ENCODE data around the gene PBX2. TPM values are rescaled to one million over a fixed set of nuclear protein-coding genes. Genes with fewer than 3 reads are reported as not detected.
A peak's percentile ranks its signal among the peaks of the same experiment; 100 is the strongest.
"Not testable (repeated sequence)": the region's sequence is repeated elsewhere in the genome, so short reads cannot be mapped to it uniquely, and the experiment has no call there.

Gene PBX2, protein sequence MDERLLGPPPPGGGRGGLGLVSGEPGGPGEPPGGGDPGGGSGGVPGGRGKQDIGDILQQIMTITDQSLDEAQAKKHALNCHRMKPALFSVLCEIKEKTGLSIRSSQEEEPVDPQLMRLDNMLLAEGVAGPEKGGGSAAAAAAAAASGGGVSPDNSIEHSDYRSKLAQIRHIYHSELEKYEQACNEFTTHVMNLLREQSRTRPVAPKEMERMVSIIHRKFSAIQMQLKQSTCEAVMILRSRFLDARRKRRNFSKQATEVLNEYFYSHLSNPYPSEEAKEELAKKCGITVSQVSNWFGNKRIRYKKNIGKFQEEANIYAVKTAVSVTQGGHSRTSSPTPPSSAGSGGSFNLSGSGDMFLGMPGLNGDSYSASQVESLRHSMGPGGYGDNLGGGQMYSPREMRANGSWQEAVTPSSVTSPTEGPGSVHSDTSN
- 25.1 and 29.0 TPM in 2 replicates for total RNA-seq
- polyA plus RNA-seq (2012) = 45.6 TPM

DNA sequence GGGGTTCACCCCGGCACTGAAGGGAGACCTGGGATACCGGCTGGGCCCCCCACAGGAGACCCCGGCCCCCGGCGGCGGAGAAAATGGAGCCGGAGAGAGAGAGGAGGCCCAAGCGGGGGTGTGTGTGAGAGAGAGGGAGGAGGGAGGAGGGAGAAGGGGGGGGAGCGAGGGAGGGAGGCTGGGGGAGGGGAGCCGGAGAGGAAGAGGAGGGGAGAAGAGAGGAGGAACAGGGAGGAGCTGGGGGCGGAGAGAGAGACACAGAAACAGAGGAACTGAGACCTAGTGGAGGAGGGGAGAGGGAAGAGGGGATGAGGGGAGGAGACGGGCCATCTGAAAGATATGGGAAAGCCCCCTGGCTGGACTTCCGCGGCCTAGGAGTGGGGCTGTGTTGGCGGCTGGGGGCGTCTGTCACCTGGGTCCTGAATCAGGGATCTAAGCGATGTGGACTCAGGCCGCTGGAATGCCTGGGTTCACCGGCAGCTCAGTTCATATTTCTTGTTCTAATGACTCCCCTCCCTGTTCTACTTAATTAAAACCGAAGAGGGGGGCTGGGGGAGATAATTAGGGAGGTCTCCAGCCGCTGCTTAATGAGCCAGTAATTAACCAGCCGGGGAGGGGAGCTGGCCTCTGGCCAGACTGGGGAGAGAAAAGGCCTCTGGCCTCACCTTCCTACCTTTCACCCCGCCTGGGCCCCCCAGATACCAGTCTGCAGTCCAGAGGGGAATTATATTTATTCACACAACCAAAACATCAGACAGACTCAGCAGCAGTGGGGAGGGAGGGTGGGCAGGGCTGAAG, at the start of gene PBX2:
PBX2 (minus strand) TSS at position 149 of the 798 bp plus-strand sequence. CDS start 287 bp downstream, outside the sequence.
- peak; percentile 90 for DNase-seq (ENCODE audit: low read depth)

DNA sequence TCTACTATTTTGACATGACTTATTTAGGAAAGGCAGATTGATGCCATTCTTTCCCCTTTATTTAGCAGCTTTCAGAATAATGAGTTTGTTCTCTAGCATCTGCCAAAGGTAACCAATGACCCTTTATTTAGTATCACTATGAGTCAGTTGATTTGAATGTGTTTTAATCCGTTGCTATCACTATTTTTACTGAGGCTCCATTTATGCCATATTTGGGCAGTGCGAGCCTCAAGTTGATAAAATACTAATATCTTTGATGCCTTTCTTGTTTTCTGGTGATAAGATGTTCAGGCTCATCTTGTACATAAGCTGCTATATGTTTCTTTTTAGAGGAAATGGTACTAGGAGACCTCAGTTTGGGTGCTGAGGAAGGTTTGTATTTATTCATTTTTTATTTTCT, 49.5 kb upstream of the PBX2 start:
- DNase-seq (ENCODE audit: low read depth) = no peak

DNA sequence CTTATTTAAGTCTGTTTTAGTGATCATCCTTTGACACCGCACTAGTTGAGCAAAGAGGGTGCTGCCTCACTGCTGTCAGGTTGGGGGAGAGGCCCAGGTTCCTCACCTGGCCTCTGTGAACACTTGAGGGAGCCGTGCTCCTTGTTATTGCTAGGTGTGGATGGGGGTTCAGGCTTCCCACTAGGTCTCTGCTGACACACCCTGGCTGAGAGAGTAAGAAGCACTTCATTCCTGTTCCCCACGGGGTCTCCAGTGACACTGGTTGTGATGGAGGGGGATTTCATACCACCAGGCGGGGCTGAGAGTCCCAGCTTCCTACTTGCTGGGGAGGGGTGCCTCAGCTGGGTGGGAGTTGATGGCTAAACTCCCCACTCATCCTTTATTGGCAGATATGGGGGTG, 44.9 kb upstream of the PBX2 start:
- no peak for DNase-seq (ENCODE audit: low read depth)

DNA sequence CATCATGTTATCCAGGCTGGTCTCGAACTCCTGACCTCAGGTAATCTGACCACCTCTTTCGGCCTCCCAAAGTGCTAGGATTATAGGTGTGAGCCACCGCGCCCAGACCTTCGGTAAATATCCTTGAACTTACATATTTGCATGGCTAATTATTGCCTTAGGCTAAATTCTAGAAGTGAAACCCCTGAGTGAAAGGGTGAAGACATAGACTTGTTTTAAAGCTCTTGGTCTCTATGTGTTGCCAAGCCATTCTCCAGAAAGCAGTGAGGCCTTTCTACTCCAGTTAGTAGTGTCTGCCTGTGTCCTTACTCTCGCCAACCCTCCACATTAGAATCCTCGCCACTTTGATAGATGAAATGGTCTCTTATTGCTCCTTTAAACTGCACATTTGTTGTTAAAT, 36.4 kb upstream of the PBX2 start:
- no peak for DNase-seq (ENCODE audit: low read depth)

DNA sequence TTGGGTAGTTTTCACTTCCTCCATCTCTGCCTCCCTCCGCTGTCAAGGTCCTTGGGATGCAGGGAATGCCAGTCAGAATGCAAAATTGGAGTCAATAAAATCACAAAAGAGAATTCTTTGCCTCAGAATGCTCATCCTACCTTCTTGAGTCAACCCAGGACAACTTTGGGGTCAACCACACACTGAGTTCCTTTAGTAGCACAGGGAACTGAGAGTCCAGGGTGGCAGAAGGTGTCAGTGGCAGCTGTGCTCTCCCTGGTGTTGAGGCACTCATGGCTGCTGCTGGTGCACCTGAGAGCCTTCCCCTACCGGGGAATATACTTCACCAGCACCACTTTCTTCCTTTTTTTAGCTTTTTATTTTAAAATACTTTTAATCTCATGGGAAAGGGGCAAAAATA, 34.7 kb upstream of the PBX2 start:
- no peak for DNase-seq (ENCODE audit: low read depth)

DNA sequence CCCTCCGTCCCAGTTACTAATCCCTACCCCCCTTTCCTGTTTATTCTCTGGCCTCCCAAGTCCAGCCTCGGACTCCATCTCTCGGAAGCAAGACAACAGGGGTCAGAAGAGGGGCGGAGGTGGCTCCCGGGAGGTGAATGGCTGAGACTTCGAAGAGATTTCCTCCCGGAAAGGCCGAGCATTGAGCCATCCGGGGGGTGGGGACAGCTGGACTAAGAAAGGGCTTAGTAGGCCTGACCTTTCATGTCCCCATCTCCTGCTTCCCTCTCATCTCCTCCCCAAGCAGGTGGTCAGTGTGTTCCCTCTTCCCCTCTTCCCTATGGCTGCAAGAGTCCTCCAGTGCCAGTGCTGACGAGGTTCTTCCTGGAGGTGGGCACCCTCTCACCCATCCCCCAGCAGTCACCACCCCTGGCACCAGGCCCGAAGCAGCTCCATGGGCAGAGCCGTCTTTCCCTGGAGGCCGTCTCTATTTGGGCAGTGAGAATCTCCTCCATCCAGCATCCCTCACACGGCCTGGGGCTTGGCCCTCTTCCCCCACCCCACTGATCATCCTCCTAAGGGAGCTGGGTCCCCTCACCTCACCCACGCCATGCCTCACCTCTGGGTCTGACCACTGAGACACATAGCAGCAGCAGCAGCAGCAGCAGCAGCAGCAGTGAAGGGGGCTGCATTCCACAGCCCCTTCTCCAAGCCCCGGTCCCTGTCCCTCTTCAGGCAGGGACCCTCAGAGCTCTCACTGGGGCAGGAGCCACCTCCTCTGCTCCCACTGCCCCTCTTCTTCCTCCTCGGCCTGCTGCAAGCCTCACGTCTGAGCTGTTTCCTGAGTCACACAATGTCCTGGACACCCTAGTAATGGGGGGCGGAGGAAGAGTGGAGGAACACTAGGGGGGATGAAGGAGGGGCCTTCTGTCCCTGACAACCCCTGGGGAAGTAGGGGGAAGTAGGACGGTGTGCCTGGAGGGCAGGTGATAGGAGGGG, 33.5 kb upstream of the PBX2 start, which contains the start of gene NOTCH4:
NOTCH4 (minus strand) TSS at position 810 of the 978 bp plus-strand sequence; CDS start at position 671, 139 bp downstream.
- DNase-seq (ENCODE audit: low read depth) = no peak

DNA sequence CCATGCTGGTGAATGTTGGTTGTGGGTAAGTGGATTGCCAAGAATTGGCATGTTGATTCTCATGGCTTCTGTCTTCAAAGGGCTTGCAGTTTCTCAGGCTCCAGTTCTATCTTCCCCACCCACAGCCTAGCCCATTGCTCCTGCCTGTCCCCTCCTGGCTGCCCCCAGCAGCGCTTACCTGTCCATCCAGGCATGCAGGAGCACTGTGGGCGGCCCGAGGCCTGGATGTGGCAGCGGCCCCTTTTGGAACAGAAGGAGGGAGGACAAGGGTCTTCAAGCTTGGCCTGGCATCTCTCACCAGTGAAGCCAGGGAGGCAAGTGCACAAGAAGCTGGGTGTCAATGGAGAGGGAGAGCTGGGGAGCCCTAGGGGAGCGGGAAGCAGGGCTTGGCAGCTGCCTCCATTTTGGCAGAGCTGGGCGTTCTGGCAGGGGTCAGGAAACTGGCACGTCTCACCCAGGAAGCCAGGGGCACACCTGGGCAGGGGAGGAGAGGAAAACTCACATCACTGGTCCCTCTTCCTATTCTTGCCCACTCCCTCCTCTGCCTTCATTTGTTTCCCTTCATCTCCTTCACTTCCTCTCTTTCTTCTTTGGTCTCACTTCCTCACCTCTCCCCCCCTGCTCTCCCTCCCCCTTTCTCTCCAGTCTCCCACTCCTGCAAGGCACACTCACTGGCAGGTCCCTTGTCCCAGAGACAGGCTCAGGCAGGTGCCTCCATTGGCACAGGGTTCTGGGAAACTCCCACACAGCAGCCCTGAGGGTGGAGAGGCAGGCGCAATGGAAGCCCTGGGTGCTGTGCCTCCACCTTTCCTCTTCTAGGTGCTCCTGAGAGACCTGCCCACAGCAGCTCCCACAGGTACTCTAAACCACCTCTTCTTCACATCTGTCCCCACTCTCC, 32.6 kb upstream of the PBX2 start:
- DNase-seq (ENCODE audit: low read depth) = no peak

DNA sequence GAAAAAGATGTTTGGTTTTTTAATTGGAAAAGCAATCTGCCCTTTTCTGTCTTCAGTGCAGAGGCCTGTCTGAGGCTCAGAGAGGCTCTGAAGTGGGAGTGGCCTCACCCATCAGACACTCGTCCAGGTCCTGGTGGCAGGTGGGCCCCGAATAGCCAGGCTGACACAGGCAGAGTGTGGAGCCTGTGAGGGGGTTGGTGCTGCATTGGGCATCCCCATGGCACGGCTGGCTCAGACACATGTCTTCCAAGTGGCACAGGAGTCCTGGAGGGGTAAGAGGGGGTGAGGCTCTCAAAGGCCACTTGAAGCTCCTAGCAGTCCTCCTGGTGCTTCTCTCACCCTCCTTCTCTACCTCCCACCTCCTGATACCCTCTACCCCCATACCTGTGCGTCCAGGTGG, 30.0 kb upstream of the PBX2 start:
- no peak for DNase-seq (ENCODE audit: low read depth)

DNA sequence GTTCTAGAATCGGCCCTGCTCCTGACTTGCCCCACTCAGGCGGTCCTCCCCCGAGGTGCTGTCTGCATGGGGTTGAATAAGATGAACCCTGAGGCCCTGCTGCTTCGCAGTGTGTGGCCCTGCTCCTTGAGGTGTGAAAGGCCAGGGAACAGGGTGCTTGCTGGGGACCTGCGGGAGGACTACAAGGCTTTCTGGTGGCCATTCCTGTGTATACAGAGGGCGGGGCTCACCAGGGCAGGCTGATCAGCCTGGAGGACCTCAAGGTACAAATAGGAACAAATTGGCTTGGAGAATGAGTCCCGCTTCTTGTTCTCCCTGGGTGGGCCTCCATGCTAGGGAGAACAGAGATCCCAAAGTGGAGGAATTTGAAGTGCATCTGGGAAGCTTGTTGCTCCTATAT, 28.2 kb upstream of the PBX2 start:
- no peak for DNase-seq (ENCODE audit: low read depth)

DNA sequence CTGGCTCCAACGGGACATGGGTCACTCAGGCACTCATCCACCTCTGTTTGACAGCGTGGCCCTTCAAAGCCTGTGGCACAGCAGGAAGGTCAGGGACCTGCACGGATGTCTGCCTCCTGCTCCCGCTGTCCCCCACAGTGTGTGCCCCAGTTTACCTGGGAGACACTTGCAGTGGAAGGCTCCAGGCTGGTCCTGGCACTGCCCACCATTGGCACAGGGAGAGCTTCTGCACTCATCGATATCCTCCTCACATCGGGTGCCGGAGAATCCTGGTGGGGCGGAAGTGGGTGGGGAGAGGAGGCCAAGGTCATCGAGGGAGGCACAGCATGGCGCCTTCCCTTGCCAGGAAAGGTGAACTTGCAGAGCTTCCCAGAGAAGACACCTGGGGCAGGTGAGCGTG, 27.0 kb upstream of the PBX2 start:
- DNase-seq (ENCODE audit: low read depth) = no peak

DNA sequence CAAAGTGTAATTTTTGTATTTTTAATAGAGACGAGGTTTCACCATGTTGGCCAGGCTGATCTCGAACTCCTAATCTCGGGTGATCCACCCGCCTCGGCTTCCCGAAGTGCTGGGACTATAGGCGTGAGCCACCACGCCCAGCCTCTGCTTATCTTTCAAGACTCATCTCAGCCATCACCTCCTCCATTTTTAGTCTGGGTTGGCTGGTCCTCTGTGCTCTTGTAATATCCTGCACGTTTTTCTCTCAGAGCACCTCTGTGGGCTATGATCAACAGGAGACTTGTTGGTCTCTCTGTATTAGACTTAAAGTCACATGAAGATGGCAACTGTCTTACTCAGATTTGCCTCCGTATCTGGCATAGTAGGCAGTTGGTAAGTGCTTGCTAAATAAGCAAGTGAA, 26.3 kb upstream of the PBX2 start:
- DNase-seq (ENCODE audit: low read depth) = no peak

DNA sequence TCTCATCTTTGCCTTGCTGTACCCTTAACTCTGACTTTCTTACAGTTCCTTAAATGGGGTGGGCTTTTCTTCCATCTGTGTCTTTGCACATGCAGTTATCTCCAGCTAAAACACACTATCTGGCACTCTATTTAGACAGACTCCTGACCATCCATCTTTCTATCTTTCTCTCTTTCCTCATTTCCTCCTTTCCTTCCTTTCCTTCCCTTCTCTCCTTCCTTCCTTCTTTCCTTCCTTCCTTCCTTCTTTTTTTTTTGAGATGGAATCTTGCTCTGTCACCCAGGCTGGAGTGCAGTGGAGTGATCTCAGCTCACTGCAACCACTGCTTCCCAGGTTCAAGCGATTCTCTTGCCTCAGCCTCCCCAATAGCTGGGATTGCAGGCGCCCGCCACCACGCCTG, 25.6 kb upstream of the PBX2 start:
- no peak for DNase-seq (ENCODE audit: low read depth)

DNA sequence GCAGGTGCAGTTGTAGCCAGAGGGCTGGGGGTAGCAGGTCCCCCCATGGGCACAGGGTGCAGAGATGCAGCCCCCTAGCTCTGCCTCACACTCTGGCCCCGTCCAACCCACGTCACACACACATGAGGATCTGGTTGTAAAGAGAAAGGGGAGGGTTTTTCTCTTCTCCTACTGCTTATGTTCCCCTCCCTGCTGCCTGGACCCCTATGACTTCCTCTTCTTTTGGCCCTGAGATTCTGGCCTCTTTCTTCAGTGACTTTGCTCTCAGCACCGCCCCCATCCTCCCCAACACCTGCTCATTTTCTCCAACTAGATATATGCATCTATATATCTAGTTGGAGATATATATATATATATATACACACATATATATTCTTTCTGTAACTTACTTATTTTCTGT, 24.1 kb upstream of the PBX2 start:
- no peak for DNase-seq (ENCODE audit: low read depth)

DNA sequence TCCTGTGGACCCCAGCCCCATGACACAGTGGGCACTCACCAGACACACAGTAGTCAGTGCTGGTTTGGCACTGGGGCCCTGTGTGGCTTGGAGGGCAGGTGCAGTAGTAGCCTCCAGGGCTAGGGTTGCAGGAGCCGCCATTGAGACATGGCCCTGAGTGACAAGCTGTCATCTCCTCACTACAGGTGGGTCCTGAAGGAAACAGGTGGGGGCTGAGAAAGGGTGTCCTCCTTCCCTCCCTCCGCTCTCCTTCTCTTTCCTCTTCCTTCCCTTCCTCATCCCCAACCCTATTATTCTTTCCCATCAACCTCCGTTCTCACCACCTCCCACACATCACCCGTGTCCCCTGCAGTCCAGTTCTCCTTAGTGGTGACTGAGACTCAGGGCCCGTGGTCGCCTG, 23.6 kb upstream of the PBX2 start:
- DNase-seq (ENCODE audit: low read depth) = no peak

DNA sequence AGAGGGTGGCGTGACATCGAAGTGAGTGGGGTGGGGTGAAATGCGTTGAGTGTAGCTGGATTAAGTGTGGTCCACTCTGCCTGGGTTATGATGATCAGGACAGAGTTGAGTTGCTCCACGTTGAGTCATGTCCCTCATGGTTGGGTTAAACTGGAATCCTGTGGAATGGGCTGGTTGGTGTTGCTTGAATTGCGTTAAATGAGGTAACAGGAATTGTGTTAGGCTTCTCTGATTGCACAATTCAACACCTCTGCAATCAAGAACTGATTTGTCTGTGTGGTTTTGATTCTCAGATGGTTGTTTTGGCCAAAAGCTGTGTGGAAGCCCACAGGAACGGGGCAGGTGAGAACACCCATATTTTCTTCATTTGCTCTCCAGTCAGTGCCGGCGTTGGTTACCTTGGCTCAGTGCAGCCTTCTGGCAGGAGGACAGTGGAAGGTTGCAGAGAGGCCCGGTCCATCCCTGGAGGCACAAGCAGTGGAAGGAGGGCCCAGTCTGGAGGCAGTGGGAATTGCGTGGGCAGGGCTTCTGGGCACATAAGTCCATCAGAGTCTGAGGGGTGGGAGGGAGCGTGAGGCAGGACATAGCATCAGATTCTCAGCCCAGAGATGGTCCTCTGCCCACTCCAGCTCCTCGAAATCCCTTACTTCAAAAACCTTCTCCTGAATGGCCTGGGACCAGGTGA, 22.2 kb upstream of the PBX2 start:
- DNase-seq (ENCODE audit: low read depth) = no peak

DNA sequence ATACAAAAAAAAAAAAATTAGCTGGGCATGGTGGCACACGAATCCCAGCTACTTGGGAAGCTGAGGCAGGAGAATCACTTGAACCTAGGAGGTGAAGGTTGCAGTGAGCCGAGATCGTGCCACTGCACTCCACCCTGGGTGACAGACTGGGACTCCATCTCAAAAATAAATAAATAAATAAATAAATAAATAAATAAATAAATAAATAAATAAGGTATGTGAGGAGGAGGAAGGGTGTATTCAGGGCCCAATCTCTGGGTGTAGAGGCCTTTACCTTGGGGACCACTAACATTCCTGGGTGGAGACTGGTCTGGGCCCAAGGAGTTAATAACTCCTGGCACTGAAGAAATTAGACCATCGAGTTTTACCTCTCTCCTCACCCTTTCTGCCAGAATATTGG, 21.4 kb upstream of the PBX2 start:
- not testable (repeated sequence) for DNase-seq (ENCODE audit: low read depth)

DNA sequence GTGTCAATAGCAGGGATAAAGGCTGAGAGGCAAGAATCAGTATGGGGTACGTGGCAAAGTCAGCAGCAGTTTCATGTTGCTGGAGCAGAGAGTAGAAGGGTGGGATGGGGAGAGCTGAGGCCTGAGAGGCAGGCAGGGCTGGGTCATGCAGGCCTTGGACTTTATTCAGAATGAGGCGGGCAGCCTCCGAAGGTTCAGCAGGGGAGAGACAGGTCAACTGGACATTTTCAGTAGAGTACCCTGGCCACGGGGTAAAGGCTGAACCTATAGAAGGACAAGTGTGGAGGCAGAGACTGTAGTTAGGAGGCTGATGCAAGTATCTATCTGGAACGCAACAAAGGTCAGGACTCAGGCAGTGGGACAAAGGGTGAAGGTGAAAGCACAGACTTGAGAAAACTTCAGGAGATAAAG, 20.2 kb upstream of the PBX2 start:
- no peak for DNase-seq (ENCODE audit: low read depth)

DNA sequence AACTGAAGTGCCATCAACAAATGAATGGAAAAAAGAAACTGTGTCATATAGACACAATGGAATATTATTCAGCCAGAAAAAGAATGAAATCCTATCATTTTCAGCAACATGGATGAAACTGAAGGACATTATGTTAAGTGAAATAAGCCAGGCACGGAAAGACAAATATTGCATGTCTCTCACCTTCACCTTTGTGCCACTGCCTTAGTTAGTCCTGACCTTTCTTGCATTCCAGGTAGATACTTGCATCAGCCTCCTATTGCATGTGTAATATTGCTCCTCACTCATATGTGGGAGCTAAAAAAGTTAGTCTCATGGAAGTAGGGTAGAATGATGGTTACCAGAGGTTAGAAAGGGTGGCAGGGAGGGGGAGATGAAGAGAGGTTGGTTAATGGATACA, 19.0 kb upstream of the PBX2 start:
- DNase-seq (ENCODE audit: low read depth) = no peak

DNA sequence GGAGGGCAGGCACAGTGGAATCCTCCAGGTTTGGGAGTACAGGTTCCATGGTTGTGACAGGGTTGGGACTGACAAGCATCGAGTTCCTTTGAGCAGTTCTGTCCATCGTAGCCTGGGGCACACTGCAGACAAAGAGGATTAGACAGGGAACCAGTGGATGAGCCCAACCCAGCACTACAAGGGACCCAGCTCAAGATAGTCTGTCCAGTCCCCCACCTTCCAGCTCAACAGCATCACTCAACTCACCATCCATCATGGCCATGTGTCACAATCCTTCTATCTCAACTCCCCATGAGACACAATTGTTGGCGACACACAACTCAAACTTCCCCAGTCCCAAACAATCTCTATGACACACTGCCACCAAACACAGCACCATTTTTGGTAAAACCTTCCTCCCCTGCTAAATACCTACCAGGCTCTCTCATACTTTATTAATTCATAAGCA, 14.3 kb upstream of the PBX2 start:
- no peak for DNase-seq (ENCODE audit: low read depth)

Data from myocyte (in vitro differentiated cells).